Type B pancreatic cell (in vitro differentiated cells): ENCODE data around the gene SOCS1. TPM values are rescaled to one million over a fixed set of nuclear protein-coding genes. Genes with fewer than 3 reads are reported as not detected.

Source experiments
- DNase-seq: peaks from one replicate; pipeline ENCODE4 v3.0.0; 2021; ENCODE audit warnings: mixed read lengths; ENCODE audit not compliant: unreplicated experiment; ENCODE audit errors: extremely low spot score
- H3K27ac Mint-ChIP-seq: 2 replicates; pipeline ENCODE4 v1.8.0; 2021; ENCODE audit warnings: mild to moderate bottlenecking, mixed read lengths
- H3K27me3 Mint-ChIP-seq: 2 replicates; pipeline ENCODE4 v1.8.0; 2021; ENCODE audit warnings: mixed read lengths
- H3K36me3 Mint-ChIP-seq: 2 replicates; pipeline ENCODE4 v1.8.0; 2021; ENCODE audit warnings: mixed read lengths
- H3K4me1 Mint-ChIP-seq: one replicate; pipeline ENCODE4 v1.8.0; 2021; ENCODE audit warnings: mixed read lengths; ENCODE audit not compliant: unreplicated experiment
- H3K4me3 Mint-ChIP-seq: 2 replicates; pipeline ENCODE4 v1.8.0; 2021; ENCODE audit warnings: mild to moderate bottlenecking, mixed read lengths
- H3K9me3 Mint-ChIP-seq: 2 replicates; pipeline ENCODE4 v1.8.0; 2021; ENCODE audit warnings: mixed read lengths
- CTCF ChIP-seq: fragments of 200-600 bp; sonication (generic); conservative IDR thresholded peaks from 2 replicates; pipeline ENCODE4 v1.5.0; 2021; ENCODE audit warnings: antibody characterized with exemption, mild to moderate bottlenecking
- total RNA-seq: library from RNA; stranded (reverse); gene quantifications from 2 replicates; pipeline ENCODE4 v1.2.1, GENCODE V29; 2021; ENCODE audit warnings: low replicate concordance

Gene SOCS1
- total RNA-seq, 1 donor from 2014 or later: 14.5 TPM

- TF ChIP-seq CTCF: no peak
- H3K27ac Mint-ChIP-seq: no peak overlapping the region
- no peaks in the 10 kb centered on the region for H3K9me3 Mint-ChIP-seq
- H3K4me3 Mint-ChIP-seq: no peak overlapping the region
- no peaks in the 10 kb centered on the region for H3K4me1 Mint-ChIP-seq
- no peaks in the 10 kb centered on the region for H3K27me3 Mint-ChIP-seq
- no peak for DNase-seq
- H3K36me3 Mint-ChIP-seq: no peaks in the 10 kb centered on the region
Observed at GRCh38 chr16:11239644-11240632, 16.1 kb downstream of the SOCS1 start.

- H3K4me3 Mint-ChIP-seq: no peak overlapping the region
- no peak for DNase-seq
- H3K4me1 Mint-ChIP-seq: no peaks in the 10 kb centered on the region
- H3K27me3 Mint-ChIP-seq: no peaks in the 10 kb centered on the region
- no peaks in the 10 kb centered on the region for H3K9me3 Mint-ChIP-seq
- no peak for TF ChIP-seq CTCF
- no peak overlapping the region for H3K27ac Mint-ChIP-seq
- no peaks in the 10 kb centered on the region for H3K36me3 Mint-ChIP-seq
Observed at GRCh38 chr16:11238272-11239202, 17.5 kb downstream of the SOCS1 start.

- TF ChIP-seq CTCF: no peak
- Mint-ChIP-seq H3K4me1 (no peaks in the 10 kb centered on the region), H3K4me3 (no peak overlapping the region), H3K27ac (no peak overlapping the region), H3K36me3 (no peaks in the 10 kb centered on the region), H3K9me3 (no peaks in the 10 kb centered on the region), H3K27me3 (no peaks in the 10 kb centered on the region)
- no peak for DNase-seq
Observed at GRCh38 chr16:11236461-11237254, 19.3 kb downstream of the SOCS1 start.

GRCh38 chr16:11235703-11235991, 20.4 kb downstream of the SOCS1 start:
- no peak for DNase-seq
- no peaks in the 10 kb centered on the region for H3K4me1 Mint-ChIP-seq
- no peak overlapping the region for H3K27ac Mint-ChIP-seq
- H3K4me3 Mint-ChIP-seq: no peak overlapping the region
- no peaks in the 10 kb centered on the region for H3K27me3 Mint-ChIP-seq
- H3K36me3 Mint-ChIP-seq: no peaks in the 10 kb centered on the region
- TF ChIP-seq CTCF: no peak
- no peaks in the 10 kb centered on the region for H3K9me3 Mint-ChIP-seq
